Transverse colon (tissue), 4 donors: ENCODE measurements around the gene FBXO17. TPM values are rescaled to one million over a fixed set of nuclear protein-coding genes. Genes with fewer than 3 reads are reported as not detected.

Experiments
- DNase-seq: peaks from one replicate; pipeline ENCODE4 v3.0.0-alpha.2; 2019
- H3K27ac ChIP-seq, 4 donors: fragments of 200-600 bp; sonication (generic); 2 replicates each; pipeline ENCODE4 v1.5.1; 2016 to 2018; ENCODE audit warnings: inconsistent platforms in 4 of 4
- H3K27me3 ChIP-seq: fragments of 200-600 bp; sonication (generic); 2 replicates; pipeline ENCODE4 v1.5.1; 2017; ENCODE audit warnings: inconsistent platforms
- H3K36me3 ChIP-seq, 4 donors: fragments of 200-600 bp; sonication (generic); 2 replicates each; pipeline ENCODE4 v1.5.1; 2017 to 2019; ENCODE audit warnings: inconsistent platforms in 4 of 4
- H3K4me1 ChIP-seq, 4 donors: fragments of 200-600 bp; sonication (generic); 2 replicates each; pipeline ENCODE4 v1.5.1; 2017 to 2020; ENCODE audit warnings: inconsistent platforms in 4 of 4
- H3K4me3 ChIP-seq, 4 donors: fragments of 200-600 bp; sonication (generic); 1 replicate in 1 of 4; 2 replicates in 3 of 4; pipeline versions ENCODE4 v1.5.1 to v1.6.1; 2017 to 2019; ENCODE audit warnings: inconsistent platforms in 4 of 4
- H3K9me3 ChIP-seq, 2 donors: fragments of 200-600 bp; sonication (generic); 2 replicates each; pipeline ENCODE4 v1.5.1; 2017 to 2019; ENCODE audit warnings: inconsistent platforms in 2 of 2
- CTCF ChIP-seq, 5 experiments: fragments of 200-600 bp in 3 of 5; fragments of 450-650 bp in 2 of 5; sonication (generic) in 3 of 5; IDR thresholded peaks; 1 replicate in 2 of 5; 2 replicates in 3 of 5; pipeline ENCODE4 v1.5.1; 2016 to 2017; ENCODE audit warnings: antibody characterized with exemption in 5 of 5, inconsistent platforms in 3 of 5, mild to moderate bottlenecking in 2 of 5, moderate library complexity in 1 of 5
- EP300 ChIP-seq: sonication (generic); formaldehyde crosslinking; IDR thresholded peaks from one replicate; pipeline ENCODE4 v1.6.1; 2017; ENCODE audit warnings: antibody characterized with exemption, low read depth
- POLR2A ChIP-seq: fragments of 450-650 bp; IDR thresholded peaks from one replicate; pipeline ENCODE4 v1.6.1; 2016; ENCODE audit warnings: antibody characterized with exemption, mild to moderate bottlenecking, moderate library complexity
- POLR2AphosphoS5 ChIP-seq, 3 donors: sonication (generic); formaldehyde crosslinking; IDR thresholded peaks; one replicate each; pipeline ENCODE4 v1.6.1; 2016; ENCODE audit warnings: antibody characterized with exemption in 3 of 3
- WGBS, 2 donors: methylation state at CpG; one replicate each; pipeline ENCODE4 v1.1.5; 2018; ENCODE audit warnings: low coverage in 1 of 2; 5-methylcytosine and 5-hydroxymethylcytosine counted together
- in situ Hi-C, 4 donors: fragments of 200-750 bp; cut with MboI; loops; one replicate each; pipeline versions ENCODE4 v1.15.0 to v1.15.1; 2017; ENCODE audit warnings: low sequenced_read_pairs in 3 of 4, low pct_ligation_motif_present in 1 of 4, low pct_unique_long_range_greater_than_20kb in 1 of 4
- intact Hi-C: fragments of 100-400 bp; cut with DNase I; formaldehyde crosslinking; loops from one replicate; pipeline ENCODE4 v1.15.1; 2023; ENCODE audit warnings: low total_unique reads
- total RNA-seq, 4 donors: library from RNA; depleted of rRNA; stranded (reverse); fragments of >200 nt; gene quantifications; one replicate each; pipeline ENCODE4 v1.1.0, GENCODE V29; 2016

The FBXO17 gene
- total RNA-seq, 4 donors from 2014 or later: 2.2 to 7.8 (median 2.4) TPM

GRCh38 chr19:38977445-38978325, 2.1 kb upstream of the FBXO17 start:
- no peak overlapping the region for H3K4me3 ChIP-seq
- H3K27me3 ChIP-seq: peaks cover 37% of the 10 kb centered on the region
- TF ChIP-seq POLR2AphosphoS5 (IDR thresholded peaks at IDR 0.05) (no peak), POLR2A (no peak), EP300 (no peak), CTCF (IDR thresholded peaks at IDR 0.05) (no peak)
- 54 to 65% methylated on average over 10 to 15 of the region's 15 CpGs for WGBS, 2 donors
- DNase-seq: no peak
- no peaks in the 10 kb centered on the region for H3K36me3 ChIP-seq
- peaks cover 0 to 26% (median 11%) of the 10 kb centered on the region in 4 donors for H3K4me1 ChIP-seq
- intact Hi-C loops (no loop called here), in situ Hi-C loops (no loop called here)
- no peak overlapping the region for H3K27ac ChIP-seq
- H3K9me3 ChIP-seq: no peaks in the 10 kb centered on the region

- intact Hi-C loops (no loop called here), in situ Hi-C loops (no loop called here)
- Histone ChIP-seq H3K4me1 (peaks cover 0 to 26% (median 11%) of the 10 kb centered on the region in 4 donors), H3K27ac (peak overlapping the region; percentile 82 to 93 (median 86)), H3K4me3 (peak overlapping the region; percentile 34 to 60 (median 45)), H3K9me3 (no peaks in the 10 kb centered on the region), H3K36me3 (no peaks in the 10 kb centered on the region), H3K27me3 (peaks cover 37% of the 10 kb centered on the region)
- DNase-seq: no peak
- TF ChIP-seq EP300: no peak
- TF ChIP-seq POLR2AphosphoS5 (IDR thresholded peaks at IDR 0.05): no peak
- TF ChIP-seq CTCF (IDR thresholded peaks at IDR 0.05): no peak
- TF ChIP-seq POLR2A: no peak
- WGBS, 2 donors: 0 to 3% methylated on average over 1 to 12 of the region's 22 CpGs
Observed at GRCh38 chr19:38975861-38976271, 324 bp upstream of the FBXO17 start.

- WGBS, 2 donors: 49 to 53% methylated on average over 12 to 19 of the region's 19 CpGs
- peak overlapping the region; percentile 82 to 93 (median 86) for H3K27ac ChIP-seq
- H3K27me3 ChIP-seq: peaks cover 37% of the 10 kb centered on the region
- DNase-seq: no peak
- H3K9me3 ChIP-seq: no peaks in the 10 kb centered on the region
- TF ChIP-seq POLR2A (no peak), CTCF (IDR thresholded peaks at IDR 0.05) (no peak), EP300 (no peak), POLR2AphosphoS5 (IDR thresholded peaks at IDR 0.05) (no peak)
- no peaks in the 10 kb centered on the region for H3K36me3 ChIP-seq
- peaks cover 0 to 26% (median 11%) of the 10 kb centered on the region in 4 donors for H3K4me1 ChIP-seq
- H3K4me3 ChIP-seq: peak overlapping the region; percentile 42 to 61 (median 54)
- in situ Hi-C loops (loop anchor here in 1 of 4 donors (25.0 kb wide), 1 partner anchor 562 kb away; the partner anchor contains the start of gene FAM98C), intact Hi-C loops (no loop called here)
Observed at GRCh38 chr19:38974624-38975213, 823 bp downstream of the FBXO17 start.

- Histone ChIP-seq H3K27ac (no peak overlapping the region), H3K9me3 (no peaks in the 10 kb centered on the region), H3K36me3 (no peaks in the 10 kb centered on the region), H3K27me3 (peaks cover 28% of the 10 kb centered on the region), H3K4me3 (no peak overlapping the region), H3K4me1 (peaks cover 0 to 24% (median 10%) of the 10 kb centered on the region in 4 donors)
- in situ Hi-C loops (loop anchor here in 1 of 4 donors (25.0 kb wide), 1 partner anchor 559 kb away; the partner anchor contains the start of gene FAM98C), intact Hi-C loops (no loop called here)
- 67 to 89% methylated on average over 1 to 2 of the region's 2 CpGs for WGBS, 2 donors
- TF ChIP-seq POLR2A (no peak), POLR2AphosphoS5 (IDR thresholded peaks at IDR 0.05) (no peak), CTCF (IDR thresholded peaks at IDR 0.05) (no peak), EP300 (no peak)
- no peak for DNase-seq
Observed at GRCh38 chr19:38971672-38972071, 3.9 kb downstream of the FBXO17 start.
